CD4-positive, alpha-beta T cell treated with Interleukin-6 at 100 ng/mL for 8 hours (primary cell): ENCODE results near the gene BOLL.
"Not testable (repeated sequence)": the region's sequence is repeated elsewhere in the genome, so short reads cannot be mapped to it uniquely, and the experiment has no call there.

Experiments
- DNase-seq: peaks from one replicate; pipeline ENCODE4 v3.0.0-alpha.2; 2020; ENCODE audit warnings: mixed read lengths, low spot score

Gene BOLL

GRCh38 chr2:197795277-197795676 lies 10.2 kb upstream of the BOLL start:
- DNase-seq, result no peak

GRCh38 chr2:197793456-197793855 lies 8.3 kb upstream of the BOLL start:
- no peak for DNase-seq

DNA sequence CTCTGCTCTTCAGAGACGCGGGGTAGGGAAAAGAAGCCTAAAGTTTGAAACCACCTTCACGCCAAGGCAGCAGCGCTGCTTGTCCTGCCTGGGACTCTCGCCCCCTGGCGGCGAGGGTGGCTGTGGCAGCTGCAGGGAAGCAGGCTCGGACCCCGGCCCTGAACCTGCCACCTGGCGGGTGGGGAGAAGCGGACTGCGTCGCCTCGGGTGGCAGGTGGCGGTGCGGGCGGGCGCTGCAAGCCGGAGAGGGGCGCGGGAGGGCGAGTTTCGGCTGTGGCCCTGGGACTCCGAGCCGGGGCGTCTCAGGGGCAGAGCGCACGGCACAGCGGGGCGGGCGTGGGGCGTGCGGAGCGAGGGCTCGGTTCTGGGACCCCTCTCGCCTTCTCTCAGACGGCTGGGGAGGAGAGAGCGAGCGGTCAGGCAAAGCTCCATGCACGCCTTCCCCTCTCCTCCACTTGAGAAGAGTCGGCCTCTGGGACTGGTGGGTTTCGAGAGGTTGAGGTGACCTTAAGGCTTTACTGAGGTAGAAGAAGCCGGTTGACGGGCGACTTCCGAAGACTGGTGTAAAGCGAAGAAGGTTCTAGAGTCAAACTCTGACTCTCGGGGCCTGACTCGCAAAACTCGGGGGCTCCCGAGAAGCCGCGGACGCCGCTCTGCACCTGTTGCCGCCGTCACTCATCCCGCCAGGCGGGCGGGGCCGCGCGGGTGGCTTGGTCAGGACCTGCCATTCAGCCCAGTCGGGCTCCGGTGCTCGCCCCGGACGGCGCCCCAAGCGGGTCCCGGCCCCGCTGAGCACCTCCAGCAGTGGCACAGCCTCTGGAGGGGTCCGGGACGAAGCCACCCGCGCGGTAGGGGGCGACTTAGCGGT lies 1.1 kb upstream of the BOLL start:
- peak; percentile 43 for DNase-seq

DNA sequence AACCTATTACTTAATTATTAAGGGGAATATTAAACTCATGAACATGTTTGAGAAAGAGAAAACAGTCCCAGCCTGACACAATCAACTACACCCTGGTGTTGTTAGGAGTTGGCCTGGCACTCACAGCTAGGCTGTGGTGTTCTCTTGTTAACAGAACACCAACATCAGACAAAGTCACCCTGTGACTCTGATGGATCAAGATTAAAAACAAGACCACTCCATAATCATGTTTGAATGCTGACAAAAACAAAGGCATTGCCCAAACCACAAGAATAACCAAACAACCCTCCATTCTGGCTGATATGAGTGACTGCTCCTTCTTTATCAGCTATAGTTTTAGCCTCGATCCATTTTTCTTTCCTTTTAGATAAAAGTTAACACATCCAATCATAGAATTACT lies 3.0 kb downstream of the BOLL start:
- no peak for DNase-seq

- DNase-seq, result no peak
Measured at GRCh38 chr2:197779261-197779660, 5.9 kb downstream of the BOLL start.

DNA sequence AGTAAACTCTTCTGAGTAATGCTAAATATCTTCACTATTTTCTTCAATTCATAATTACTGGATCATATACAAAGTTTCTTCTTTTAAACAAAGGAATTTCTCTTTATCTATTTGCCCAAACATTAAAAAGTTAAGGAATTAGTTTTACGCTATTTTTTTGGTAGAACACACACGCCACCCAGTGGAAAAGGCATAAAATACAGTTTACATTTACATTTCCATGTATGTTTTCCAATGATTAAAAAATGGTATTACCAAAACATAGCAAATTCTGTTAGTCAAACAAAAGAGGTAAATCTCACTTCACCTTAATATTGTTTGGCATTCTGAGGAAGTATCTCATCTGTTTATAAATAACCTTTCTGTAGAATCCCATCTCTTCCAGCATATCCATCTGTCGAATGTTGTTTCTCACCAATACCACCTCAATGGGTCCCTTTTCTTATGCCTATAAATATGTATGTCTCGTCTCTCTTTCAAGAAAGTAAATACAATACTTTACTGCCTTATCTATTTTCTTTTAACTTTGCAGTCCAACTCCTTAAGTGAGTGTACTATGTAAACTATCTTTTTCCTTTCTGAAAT lies 7.2 kb downstream of the BOLL start:
- DNase-seq, result peak; percentile 8

- DNase-seq, result no peak
Measured at GRCh38 chr2:197760293-197760657, 24.8 kb downstream of the BOLL start.

- no peak for DNase-seq
Measured at GRCh38 chr2:197759625-197760292, 25.4 kb downstream of the BOLL start.

DNA sequence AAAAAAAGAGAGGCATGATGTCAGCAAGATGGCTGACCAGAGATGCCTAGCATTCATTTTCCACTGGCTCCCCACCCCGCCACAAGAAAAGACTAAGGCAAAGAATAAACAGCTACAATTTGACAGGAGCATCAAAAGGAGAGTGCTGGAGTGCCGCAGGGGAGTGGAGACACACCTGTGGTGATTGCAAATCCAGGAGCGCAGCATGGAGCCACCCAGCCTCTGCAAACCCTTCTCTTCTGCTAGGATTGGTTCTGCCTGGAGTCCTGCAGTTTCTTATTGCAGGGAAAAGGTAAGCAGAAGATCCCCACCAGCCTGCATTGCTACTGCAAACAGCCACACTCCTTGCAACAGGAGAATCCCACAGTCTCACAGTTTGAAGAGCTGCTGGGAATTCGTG lies 26.1 kb downstream of the BOLL start:
- DNase-seq, result no peak

DNA sequence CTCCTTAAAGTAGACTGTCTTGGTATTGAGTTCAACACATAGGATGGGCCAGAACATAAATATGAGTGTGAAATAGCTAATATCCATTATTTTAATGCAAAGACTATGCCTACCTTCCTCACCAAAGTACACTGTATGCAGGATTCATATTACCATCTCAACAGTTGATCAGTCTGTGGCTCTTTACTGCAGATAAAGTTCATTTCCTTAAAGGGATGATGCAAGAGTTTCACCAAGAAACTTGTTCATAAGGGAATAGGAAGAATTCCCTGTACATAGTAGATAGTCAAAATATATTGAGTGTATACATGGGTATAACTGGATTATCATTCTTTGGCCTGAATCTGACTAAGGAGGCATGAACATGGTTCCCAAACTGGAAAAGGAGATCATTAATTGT lies 44.9 kb downstream of the BOLL start:
- no peak for DNase-seq

DNA sequence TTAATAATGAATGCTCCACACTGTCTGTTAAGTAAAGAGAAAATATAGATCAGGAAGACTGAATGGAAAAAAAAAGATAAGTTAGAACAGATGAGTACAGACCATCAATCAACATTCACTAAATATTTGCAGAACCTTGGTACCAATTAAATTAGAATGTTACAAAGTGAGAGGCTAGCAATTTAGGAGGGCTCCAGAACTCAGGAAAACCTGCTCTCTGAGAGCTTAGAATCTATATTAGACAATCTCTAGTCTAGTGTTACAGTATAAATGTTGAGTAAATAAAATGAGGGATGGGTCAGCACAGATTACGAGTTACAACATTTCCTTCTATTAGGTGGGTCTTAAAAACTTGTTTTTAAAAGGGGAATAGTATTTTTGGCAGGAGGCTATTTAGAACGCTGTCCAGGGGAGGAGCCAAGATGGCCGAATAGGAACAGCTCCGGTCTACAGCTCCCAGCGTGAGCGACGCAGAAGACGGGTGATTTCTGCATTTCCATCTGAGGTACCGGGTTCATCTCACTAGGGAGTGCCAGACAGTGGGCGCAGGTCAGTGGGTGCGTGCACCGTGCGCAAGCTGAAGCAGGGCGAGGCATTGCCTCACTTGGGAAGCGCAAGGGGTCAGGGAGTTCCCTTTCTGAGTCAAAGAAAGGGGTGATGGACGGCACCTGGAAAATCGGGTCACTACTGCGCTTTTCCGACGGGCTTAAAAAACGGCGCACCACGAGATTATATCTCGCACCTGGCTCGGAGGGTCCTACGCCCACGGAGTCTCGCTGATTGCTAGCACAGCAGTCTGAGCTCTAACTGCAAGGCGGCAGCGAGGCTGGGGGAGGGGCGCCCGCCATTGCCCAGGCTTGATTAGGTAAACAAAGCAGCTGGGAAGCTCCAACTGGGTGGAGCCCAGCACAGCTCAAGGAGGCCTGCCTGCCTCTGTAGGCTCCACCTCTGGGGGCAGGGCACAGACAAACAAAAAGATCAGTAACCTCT lies 56.3 kb downstream of the BOLL start:
- not testable (repeated sequence) for DNase-seq

DNA sequence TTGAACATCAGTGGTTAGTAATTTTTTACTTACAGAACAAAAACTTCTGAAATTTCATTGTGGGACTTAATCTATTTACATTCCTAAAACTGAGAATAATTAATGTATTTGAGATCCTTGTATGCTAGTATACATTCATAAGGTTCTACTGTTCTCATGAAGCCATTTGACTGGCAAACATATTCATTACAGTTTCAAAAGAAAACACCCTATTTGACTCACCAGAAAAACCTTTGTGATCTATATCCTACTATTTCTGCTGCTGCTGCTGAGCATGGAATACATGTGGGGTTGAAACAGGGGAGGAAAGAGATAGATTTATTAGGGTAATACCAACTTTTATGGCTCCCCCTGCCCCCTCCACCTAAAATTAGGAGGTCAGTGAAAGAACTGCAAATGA lies 58.1 kb downstream of the BOLL start:
- DNase-seq, result no peak

DNA sequence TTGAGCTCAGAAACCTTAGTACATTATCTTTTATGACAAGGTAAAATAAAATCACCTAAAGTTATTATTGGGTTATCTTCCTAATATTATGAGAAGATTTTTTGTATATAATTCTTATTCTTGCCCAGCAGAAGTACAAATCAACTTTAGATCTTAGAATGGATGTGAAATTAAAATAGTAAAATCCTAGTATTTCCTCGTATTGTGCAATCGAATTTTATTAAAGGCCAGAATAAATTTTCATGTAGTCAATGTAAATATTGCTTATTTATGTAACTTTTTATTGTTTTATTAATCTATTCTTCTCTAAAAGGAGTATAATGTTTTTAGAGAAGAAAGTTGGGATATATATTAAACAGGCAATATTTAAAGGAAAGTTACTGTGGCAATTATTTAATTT lies 67.3 kb downstream of the BOLL start:
- DNase-seq, result no peak

DNA sequence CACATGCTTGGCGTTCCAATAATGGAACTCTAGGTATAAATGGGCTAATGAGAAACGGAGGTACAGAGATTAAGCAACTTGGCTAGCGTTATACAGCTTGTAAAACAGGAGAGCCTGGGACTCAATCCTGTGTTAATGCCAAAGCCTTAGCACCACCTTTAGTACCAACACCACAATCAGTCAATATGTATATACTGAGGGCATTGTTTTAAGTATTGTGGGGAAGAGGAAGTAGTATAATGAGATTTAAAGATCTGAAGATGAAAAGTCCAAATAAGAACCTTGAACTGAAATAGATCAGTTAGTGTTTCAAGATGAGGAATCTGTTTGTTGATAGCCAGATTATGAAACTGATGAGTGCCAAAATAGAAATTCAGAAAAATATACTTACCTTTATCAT lies 71.8 kb downstream of the BOLL start:
- DNase-seq, result no peak

GRCh38 chr2:197711578-197711977 lies 73.5 kb downstream of the BOLL start:
- DNase-seq, result no peak

DNA sequence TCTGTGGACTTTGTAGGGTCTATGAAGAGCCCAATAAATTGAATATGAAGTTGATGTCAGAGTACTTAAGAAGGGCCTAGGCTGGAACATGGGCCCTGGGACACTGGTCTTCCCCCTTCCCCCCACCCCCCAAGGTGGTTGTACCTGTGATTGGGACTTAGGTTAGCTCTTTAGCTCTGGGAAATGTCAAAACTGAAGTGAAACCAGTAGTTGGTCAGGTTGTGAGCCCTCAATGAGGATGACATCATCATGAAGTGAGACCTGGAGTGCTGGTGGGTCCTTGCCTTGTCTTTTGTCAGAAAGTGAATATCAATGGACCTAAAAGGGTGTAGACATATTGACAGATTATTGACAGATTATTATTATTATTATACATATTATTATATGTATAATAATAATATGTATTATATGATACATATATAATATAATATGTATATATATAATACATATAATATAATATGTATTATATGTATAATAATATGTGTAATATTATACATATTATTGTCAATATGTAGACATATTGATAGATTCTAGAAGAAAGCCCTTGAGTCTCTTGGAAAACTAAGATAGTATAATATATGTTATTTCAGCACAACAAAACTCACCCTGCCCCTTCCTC lies 74.6 kb downstream of the BOLL start:
- DNase-seq, result no peak

- DNase-seq, result not testable (repeated sequence)
Measured at GRCh38 chr2:197709140-197709539, 76.0 kb downstream of the BOLL start.

GRCh38 chr2:197708331-197708730 lies 76.8 kb downstream of the BOLL start:
- no peak for DNase-seq

DNA sequence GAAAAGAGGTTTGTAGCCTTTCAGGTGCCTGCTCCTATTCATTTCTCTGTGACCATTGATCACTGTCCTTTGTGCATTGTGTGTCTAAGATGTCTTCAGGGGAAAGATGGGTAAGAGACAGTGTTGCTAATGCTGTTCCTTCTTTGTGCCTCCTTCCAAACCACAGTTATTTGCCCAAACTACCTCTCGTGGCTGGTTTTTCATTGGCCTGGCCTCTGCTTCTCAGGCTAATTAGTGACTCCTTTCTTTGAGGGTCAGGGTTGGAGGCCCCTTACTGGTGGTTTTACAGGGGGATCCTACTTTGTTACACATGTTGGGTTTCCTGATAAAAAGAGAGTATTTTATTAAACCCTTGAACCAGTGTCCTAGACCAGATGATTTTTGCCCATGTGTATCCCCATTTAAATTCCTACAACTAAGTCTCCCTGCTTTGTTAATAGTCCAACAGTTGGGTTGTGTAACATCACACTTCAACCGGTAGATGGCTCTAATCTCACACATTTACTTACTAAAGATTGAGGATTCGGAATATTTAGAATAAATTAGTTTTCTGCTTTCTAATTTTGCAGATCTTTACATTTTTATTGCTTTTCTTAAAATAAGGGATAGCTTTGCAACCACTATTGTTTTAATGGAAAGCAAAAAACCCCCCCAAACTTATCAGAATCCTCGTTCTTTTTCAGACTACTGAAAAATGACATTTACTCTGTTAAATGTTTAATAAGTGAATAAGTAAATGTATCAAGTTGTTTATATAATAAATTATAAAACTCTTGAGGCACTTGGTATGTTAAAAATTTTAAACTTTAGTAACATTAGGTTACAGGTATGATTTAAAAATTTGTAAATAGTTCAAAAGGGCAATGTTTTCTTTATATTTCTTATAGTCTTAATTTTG lies 77.6 kb downstream of the BOLL start:
- peak; percentile 24 for DNase-seq

GRCh38 chr2:197706839-197707207 lies 78.3 kb downstream of the BOLL start:
- DNase-seq, result no peak
